ENCODE data around the gene SPTBN4. TPM values are rescaled to one million over a fixed set of nuclear protein-coding genes. Genes with fewer than 3 reads are reported as not detected.

Gene SPTBN4
- total and polyA plus RNA-seq, 4 donors, result 0.58 to 0.80 (median 0.72) TPM

DNA sequence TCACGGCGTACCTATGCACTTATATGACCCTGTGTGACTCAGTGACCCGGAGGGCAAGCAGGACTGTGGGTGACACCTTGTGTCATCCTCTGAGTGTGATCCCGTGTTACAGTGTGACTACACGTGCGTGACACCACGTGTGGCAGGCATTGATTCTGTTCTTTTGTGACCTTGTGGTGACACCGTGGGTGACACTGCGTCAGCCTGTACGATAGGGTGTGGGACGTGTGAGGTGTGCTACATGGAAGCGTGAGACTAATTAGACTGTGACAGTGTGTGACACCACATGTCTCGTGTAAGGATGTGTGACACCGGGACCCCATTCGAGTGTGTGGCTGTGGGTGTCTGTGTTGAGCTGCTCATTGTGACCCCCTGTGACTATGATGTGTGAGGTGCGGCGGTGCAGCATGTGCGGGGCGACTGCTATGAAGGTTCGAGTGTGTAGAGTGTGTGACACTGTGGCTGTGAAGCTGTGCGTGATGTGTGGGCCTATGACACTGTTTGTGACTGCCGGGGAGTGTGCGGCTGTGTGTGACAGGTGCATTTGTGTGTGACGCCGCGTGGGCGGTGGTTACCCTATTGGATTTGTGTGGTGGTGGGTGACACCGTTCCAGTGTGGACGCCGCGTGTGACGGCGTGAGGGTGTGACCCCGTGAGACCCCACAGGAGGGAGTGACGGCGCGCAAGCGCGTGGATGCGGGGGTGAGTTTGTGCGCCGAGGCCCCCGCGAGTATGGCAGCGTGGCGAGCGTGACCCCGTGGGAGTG is 399 bp upstream of the SPTBN4 start:
- DNase-seq (peak in 1 of 3 donors; percentile 33), ATAC-seq (ENCODE audit: insufficient read depth, low FRiP score) (peak; percentile 0)
- Histone ChIP-seq H3K4me1 (ENCODE audit: control insufficient read depth in 5 of 5, insufficient read depth in 5 of 5, low read length in 5 of 5) (peaks cover 5 to 19% (median 13%) of the 10 kb centered on the region in 5 donors), H3K9ac (ENCODE audit: insufficient read depth in 1 of 2, low read length in 2 of 2) (peak overlapping the region in 1 of 2 donors; percentile 65), H3K27me3 (ENCODE audit: control insufficient read depth in 3 of 3, insufficient read depth in 3 of 3, low read length in 2 of 3) (peaks cover 4 to 19% (median 12%) of the 10 kb centered on the region in 3 donors), H3K4me3 (peak overlapping the region; percentile 23), H3K27ac (ENCODE audit: low read depth in 1 of 2, low read length in 1 of 2) (peak overlapping the region; percentile 55 to 64), H3K36me3 (ENCODE audit: control insufficient read depth in 4 of 4, insufficient read depth in 4 of 4, low read length in 4 of 4) (no peaks in the 10 kb centered on the region), H3K9me3 (ENCODE audit: control insufficient read depth in 4 of 4, insufficient read depth in 3 of 4, low read length in 3 of 4) (no peaks in the 10 kb centered on the region)
- TF ChIP-seq, protein P1, sequence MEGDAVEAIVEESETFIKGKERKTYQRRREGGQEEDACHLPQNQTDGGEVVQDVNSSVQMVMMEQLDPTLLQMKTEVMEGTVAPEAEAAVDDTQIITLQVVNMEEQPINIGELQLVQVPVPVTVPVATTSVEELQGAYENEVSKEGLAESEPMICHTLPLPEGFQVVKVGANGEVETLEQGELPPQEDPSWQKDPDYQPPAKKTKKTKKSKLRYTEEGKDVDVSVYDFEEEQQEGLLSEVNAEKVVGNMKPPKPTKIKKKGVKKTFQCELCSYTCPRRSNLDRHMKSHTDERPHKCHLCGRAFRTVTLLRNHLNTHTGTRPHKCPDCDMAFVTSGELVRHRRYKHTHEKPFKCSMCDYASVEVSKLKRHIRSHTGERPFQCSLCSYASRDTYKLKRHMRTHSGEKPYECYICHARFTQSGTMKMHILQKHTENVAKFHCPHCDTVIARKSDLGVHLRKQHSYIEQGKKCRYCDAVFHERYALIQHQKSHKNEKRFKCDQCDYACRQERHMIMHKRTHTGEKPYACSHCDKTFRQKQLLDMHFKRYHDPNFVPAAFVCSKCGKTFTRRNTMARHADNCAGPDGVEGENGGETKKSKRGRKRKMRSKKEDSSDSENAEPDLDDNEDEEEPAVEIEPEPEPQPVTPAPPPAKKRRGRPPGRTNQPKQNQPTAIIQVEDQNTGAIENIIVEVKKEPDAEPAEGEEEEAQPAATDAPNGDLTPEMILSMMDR (IDR thresholded peaks at IDR 0.05; ENCODE audit: control extremely low read depth, extremely low read depth), result no peak
- WGBS, 2 donors, result 10 to 20% methylated on average over 48 of the region's 48 CpGs

DNA sequence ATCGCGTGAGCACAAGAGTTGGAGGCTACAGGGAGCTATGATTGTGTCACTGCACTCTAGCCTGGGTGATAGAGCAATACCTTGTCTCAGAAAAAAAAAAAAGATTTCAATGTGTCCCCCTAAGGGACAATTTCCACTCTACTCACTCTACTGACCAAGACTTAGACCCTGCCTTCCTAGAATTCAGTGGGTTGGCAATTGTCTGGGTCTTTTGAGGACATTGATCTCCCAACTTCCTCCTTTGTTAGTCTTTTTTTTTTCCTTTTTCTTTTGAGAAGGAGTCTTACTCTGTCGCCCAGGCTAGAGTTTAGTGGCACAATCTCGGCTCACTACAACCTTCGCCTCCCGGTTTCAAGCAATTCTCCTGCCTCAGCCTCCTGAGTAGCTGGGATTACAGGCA is 2.2 kb downstream of the SPTBN4 start:
- peaks cover 4 to 19% (median 12%) of the 10 kb centered on the region in 3 donors for H3K27me3 ChIP-seq (ENCODE audit: control insufficient read depth in 3 of 3, insufficient read depth in 3 of 3, low read length in 2 of 3)
- 88 to 91% methylated on average over 6 of the region's 6 CpGs for WGBS, 2 donors
- TF ChIP-seq, protein P1 (IDR thresholded peaks at IDR 0.05; ENCODE audit: control extremely low read depth, extremely low read depth), result no peak
- H3K9ac ChIP-seq (ENCODE audit: insufficient read depth in 1 of 2, low read length in 2 of 2), result no peak overlapping the region
- H3K27ac ChIP-seq (ENCODE audit: low read depth in 1 of 2, low read length in 1 of 2), result no peak overlapping the region
- no peak overlapping the region for H3K4me3 ChIP-seq
- H3K9me3 ChIP-seq (ENCODE audit: control insufficient read depth in 4 of 4, insufficient read depth in 3 of 4, low read length in 3 of 4), result no peaks in the 10 kb centered on the region
- DNase-seq, result no peak
- ATAC-seq (ENCODE audit: insufficient read depth, low FRiP score), result no peak
- peaks cover 5 to 19% (median 13%) of the 10 kb centered on the region in 5 donors for H3K4me1 ChIP-seq (ENCODE audit: control insufficient read depth in 5 of 5, insufficient read depth in 5 of 5, low read length in 5 of 5)
- H3K36me3 ChIP-seq (ENCODE audit: control insufficient read depth in 4 of 4, insufficient read depth in 4 of 4, low read length in 4 of 4), result no peaks in the 10 kb centered on the region

DNA sequence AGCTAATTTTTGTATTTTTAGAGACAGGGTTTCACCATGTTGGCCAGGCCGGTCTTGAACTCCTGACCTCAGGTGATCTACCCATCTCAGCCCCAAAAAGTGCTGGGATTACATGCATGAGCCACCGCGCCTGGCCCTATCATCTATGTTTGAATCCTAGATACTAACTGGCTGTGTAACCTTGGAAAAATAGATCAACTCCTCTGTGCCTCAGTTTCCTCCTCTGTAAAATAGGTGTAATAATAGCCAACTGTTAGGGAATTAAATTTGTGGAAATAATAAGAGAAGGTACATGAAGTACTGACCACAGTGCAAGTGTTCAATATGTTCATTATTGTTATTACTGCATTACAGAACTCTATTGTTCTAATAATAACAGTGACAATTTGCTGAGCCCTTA is 4.3 kb downstream of the SPTBN4 start:
- DNase-seq, result no peak
- no peaks in the 10 kb centered on the region for H3K9me3 ChIP-seq (ENCODE audit: control insufficient read depth in 4 of 4, insufficient read depth in 3 of 4, low read length in 3 of 4)
- ATAC-seq (ENCODE audit: insufficient read depth, low FRiP score), result no peak
- peaks cover 4 to 18% (median 12%) of the 10 kb centered on the region in 3 donors for H3K27me3 ChIP-seq (ENCODE audit: control insufficient read depth in 3 of 3, insufficient read depth in 3 of 3, low read length in 2 of 3)
- H3K27ac ChIP-seq (ENCODE audit: low read depth in 1 of 2, low read length in 1 of 2), result no peak overlapping the region
- H3K36me3 ChIP-seq (ENCODE audit: control insufficient read depth in 4 of 4, insufficient read depth in 4 of 4, low read length in 4 of 4), result no peaks in the 10 kb centered on the region
- H3K4me1 ChIP-seq (ENCODE audit: control insufficient read depth in 5 of 5, insufficient read depth in 5 of 5, low read length in 5 of 5), result peaks cover 0 to 11% (median 6%) of the 10 kb centered on the region in 5 donors
- 96 to 98% methylated on average over 3 of the region's 3 CpGs for WGBS, 2 donors
- H3K9ac ChIP-seq (ENCODE audit: insufficient read depth in 1 of 2, low read length in 2 of 2), result no peak overlapping the region
- H3K4me3 ChIP-seq, result no peak overlapping the region
- TF ChIP-seq, protein P1 (IDR thresholded peaks at IDR 0.05; ENCODE audit: control extremely low read depth, extremely low read depth), result no peak
